ENCODE measurements around the gene AGMAT.

GRCh38 chr1:15524283-15525049 is 60.4 kb downstream of the AGMAT start:
- TF ChIP-seq, protein P1, sequence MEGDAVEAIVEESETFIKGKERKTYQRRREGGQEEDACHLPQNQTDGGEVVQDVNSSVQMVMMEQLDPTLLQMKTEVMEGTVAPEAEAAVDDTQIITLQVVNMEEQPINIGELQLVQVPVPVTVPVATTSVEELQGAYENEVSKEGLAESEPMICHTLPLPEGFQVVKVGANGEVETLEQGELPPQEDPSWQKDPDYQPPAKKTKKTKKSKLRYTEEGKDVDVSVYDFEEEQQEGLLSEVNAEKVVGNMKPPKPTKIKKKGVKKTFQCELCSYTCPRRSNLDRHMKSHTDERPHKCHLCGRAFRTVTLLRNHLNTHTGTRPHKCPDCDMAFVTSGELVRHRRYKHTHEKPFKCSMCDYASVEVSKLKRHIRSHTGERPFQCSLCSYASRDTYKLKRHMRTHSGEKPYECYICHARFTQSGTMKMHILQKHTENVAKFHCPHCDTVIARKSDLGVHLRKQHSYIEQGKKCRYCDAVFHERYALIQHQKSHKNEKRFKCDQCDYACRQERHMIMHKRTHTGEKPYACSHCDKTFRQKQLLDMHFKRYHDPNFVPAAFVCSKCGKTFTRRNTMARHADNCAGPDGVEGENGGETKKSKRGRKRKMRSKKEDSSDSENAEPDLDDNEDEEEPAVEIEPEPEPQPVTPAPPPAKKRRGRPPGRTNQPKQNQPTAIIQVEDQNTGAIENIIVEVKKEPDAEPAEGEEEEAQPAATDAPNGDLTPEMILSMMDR (IDR thresholded peaks at IDR 0.05; ENCODE audit: borderline replicate concordance, extremely low read depth, low read length, poor library complexity, severe bottlenecking), result no peak
- TF ChIP-seq EZH2 (IDR thresholded peaks at IDR 0.05; ENCODE audit: borderline replicate concordance, low read depth, low read length, severe bottlenecking), result no peak
